Smooth muscle cell of the brain vasculature (primary cell): ENCODE results near the gene EPSTI1.
"Not testable (repeated sequence)": the region's sequence is repeated elsewhere in the genome, so short reads cannot be mapped to it uniquely, and the experiment has no call there.

Experiments used
- DNase-seq: peaks from one replicate; pipeline ENCODE4 v3.0.0-alpha.2; 2012; ENCODE audit warnings: low read depth, low spot score

The EPSTI1 gene

GRCh38 chr13:43005460-43006236 lies 13.6 kb upstream of the EPSTI1 start:
- DNase-seq = no peak

- no peak for DNase-seq
Observed at GRCh38 chr13:43003729-43004128, 11.7 kb upstream of the EPSTI1 start.

- DNase-seq = no peak
Observed at GRCh38 chr13:43003010-43003409, 11.0 kb upstream of the EPSTI1 start.

- no peak for DNase-seq
Observed at GRCh38 chr13:43002021-43002420, 10.0 kb upstream of the EPSTI1 start.

GRCh38 chr13:43000676-43001075 lies 8.6 kb upstream of the EPSTI1 start:
- no peak for DNase-seq

GRCh38 chr13:42999491-42999890 lies 7.5 kb upstream of the EPSTI1 start:
- no peak for DNase-seq

GRCh38 chr13:42997381-42997780 lies 5.3 kb upstream of the EPSTI1 start:
- DNase-seq = no peak

- DNase-seq = no peak
Observed at GRCh38 chr13:42996584-42996983, 4.5 kb upstream of the EPSTI1 start.

- DNase-seq = no peak
Observed at GRCh38 chr13:42994878-42995277, 2.8 kb upstream of the EPSTI1 start.

GRCh38 chr13:42992764-42993122 lies 702 bp upstream of the EPSTI1 start:
- no peak for DNase-seq

- not testable (repeated sequence) for DNase-seq
Observed at GRCh38 chr13:42991233-42991897, 676 bp downstream of the EPSTI1 start.

- no peak for DNase-seq
Observed at GRCh38 chr13:42990291-42991232, 1.5 kb downstream of the EPSTI1 start.

GRCh38 chr13:42986176-42986574 lies 5.9 kb downstream of the EPSTI1 start:
- no peak for DNase-seq

GRCh38 chr13:42985312-42986175 lies 6.5 kb downstream of the EPSTI1 start:
- DNase-seq = no peak

GRCh38 chr13:42984691-42985090 lies 7.3 kb downstream of the EPSTI1 start:
- no peak for DNase-seq

- DNase-seq = no peak
Observed at GRCh38 chr13:42984026-42984425, 8.0 kb downstream of the EPSTI1 start.

- DNase-seq = no peak
Observed at GRCh38 chr13:42981853-42982252, 10.2 kb downstream of the EPSTI1 start.

- no peak for DNase-seq
Observed at GRCh38 chr13:42981317-42981716, 10.7 kb downstream of the EPSTI1 start.

GRCh38 chr13:42977219-42977659 lies 14.8 kb downstream of the EPSTI1 start:
- DNase-seq = no peak

- DNase-seq = no peak
Observed at GRCh38 chr13:42976066-42976465, 16.0 kb downstream of the EPSTI1 start.

GRCh38 chr13:42973581-42973980 lies 18.5 kb downstream of the EPSTI1 start:
- no peak for DNase-seq
